Activated T-helper 1 cell treated with anti-CD3 and anti-CD28 coated beads, Interleukin-12 subunit alpha, Interleukin-12 subunit beta, Interleukin-2, Interleukin-4 antibody, amounts not matched to agents 30 ng/mL and 10 ng/mL and 1 ng/mL, durations not matched to agents 14 hours and 24 hours and 36 hours (primary cell): ENCODE data around the gene CIAO2A. TPM values are rescaled to one million over a fixed set of nuclear protein-coding genes. Genes with fewer than 3 reads are reported as not detected.
A peak's percentile ranks its signal among the peaks of the same experiment; 100 is the strongest.
"Not testable (repeated sequence)": the region's sequence is repeated elsewhere in the genome, so short reads cannot be mapped to it uniquely, and the experiment has no call there.

ENCODE experiments used
- DNase-seq: peaks from one replicate; pipeline ENCODE4 v3.0.0; 2021; ENCODE audit warnings: low spot score
- H3K27ac Mint-ChIP-seq: one replicate; pipeline ENCODE4 v1.8.0; 2021; ENCODE audit warnings: mild to moderate bottlenecking, mixed read lengths
- H3K27me3 Mint-ChIP-seq: one replicate; pipeline ENCODE4 v1.8.0; 2022; ENCODE audit warnings: mild to moderate bottlenecking, moderate library complexity, mixed read lengths; ENCODE audit not compliant: insufficient read depth
- H3K36me3 Mint-ChIP-seq: one replicate; pipeline ENCODE4 v1.8.0; 2021; ENCODE audit warnings: low read depth, mixed read lengths
- H3K4me1 Mint-ChIP-seq: one replicate; pipeline ENCODE4 v1.8.0; 2021; ENCODE audit warnings: low read depth, mixed read lengths
- H3K4me3 Mint-ChIP-seq: one replicate; pipeline ENCODE4 v1.8.0; 2021; ENCODE audit warnings: mild to moderate bottlenecking, moderate library complexity, mixed read lengths
- H3K9me3 Mint-ChIP-seq: one replicate; pipeline ENCODE4 v1.8.0; 2021; ENCODE audit warnings: mixed read lengths
- intact Hi-C: fragments of 100-400 bp; cut with micrococcal nuclease; formaldehyde crosslinking; loops from one replicate; pipeline ENCODE4 v1.15.1; 2024
- total RNA-seq: library from RNA; stranded (reverse); gene quantifications from 2 replicates; pipeline ENCODE4 v1.2.3, GENCODE V29; 2022

The CIAO2A gene
- total RNA-seq, 1 donor from 2014 or later, result 70.1 TPM

DNA sequence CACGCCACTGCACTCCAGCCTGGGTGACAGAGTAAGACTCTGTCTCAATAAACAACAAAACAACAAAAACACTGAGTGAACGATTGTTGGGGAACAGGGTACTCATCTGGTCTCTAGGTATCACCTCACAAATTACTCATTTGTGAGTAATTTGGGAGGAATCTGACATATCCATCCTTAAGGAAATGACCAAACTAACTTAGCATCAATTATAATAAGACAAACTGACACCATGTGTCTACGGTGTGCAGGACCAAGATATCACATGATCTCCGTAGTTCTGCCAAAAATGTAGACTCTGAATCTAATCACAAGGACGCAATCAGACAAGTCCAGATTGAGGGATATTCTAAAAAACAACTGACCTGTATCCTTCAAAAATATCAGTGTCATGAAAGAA, 35.4 kb downstream of the CIAO2A start:
- Mint-ChIP-seq H3K4me3 (no peak overlapping the region), H3K27me3 (peaks cover 10% of the 10 kb centered on the region), H3K9me3 (no peaks in the 10 kb centered on the region), H3K36me3 (no peaks in the 10 kb centered on the region), H3K4me1 (no peaks in the 10 kb centered on the region), H3K27ac (no peak overlapping the region)
- intact Hi-C loops, result no loop called here
- DNase-seq, result no peak

DNA sequence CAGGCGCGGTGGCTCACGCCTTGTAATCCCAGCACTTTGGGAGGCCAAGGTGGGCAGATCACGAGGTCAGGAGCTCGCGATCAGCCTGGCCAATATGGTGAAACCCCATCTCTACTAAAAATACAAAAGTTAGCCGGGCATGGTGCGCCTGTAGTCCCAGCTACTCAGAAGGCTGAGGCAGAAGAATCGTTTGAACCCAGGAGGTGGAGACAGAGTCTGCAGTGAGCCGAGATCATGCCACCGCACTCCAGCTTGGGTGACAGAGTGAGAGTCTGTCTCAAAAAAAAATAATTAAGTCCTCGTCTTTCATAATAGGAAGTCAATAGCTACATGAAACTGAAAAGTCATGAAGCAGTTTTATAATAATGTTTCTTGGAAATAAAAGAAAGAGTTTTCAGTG, 40.0 kb downstream of the CIAO2A start:
- H3K27ac Mint-ChIP-seq, DNase-seq, intact Hi-C loops, H3K4me3 Mint-ChIP-seq, H3K36me3 Mint-ChIP-seq, H3K9me3 Mint-ChIP-seq: not testable (repeated sequence)
- Mint-ChIP-seq H3K4me1 (peaks cover 11% of the 10 kb centered on the region), H3K27me3 (peaks cover 14% of the 10 kb centered on the region)

DNA sequence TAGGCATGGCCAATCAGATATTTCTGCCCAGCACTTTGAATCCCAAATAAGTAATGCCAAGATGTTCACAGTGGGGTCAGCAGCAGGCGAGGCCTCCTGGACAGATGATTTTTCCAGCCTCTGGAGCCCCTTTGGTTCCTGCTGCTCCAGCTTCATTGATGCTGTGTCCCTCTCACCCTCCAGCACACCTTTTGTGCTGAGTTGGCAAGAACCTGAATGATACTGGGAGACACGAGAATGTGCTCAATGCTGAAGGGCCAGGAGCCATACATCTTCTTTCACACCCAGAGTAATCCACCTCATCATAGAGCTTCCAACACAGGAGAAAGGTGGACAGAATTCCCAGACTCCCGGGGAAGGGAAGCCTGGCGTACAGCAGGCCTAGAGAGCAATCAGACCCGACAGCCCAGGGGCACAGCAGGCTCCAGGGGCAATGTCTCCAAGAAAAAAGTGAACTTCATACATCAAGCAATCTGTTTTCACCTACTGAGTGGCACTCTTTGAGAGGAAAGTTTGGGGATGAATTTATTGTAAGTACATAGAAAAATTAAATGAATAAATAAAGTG, 40.6 kb downstream of the CIAO2A start:
- Mint-ChIP-seq H3K27ac (no peak overlapping the region), H3K36me3 (no peaks in the 10 kb centered on the region), H3K9me3 (no peaks in the 10 kb centered on the region), H3K4me1 (peaks cover 11% of the 10 kb centered on the region), H3K27me3 (peaks cover 18% of the 10 kb centered on the region), H3K4me3 (no peak overlapping the region)
- intact Hi-C loops, result no loop called here
- DNase-seq, result no peak

DNA sequence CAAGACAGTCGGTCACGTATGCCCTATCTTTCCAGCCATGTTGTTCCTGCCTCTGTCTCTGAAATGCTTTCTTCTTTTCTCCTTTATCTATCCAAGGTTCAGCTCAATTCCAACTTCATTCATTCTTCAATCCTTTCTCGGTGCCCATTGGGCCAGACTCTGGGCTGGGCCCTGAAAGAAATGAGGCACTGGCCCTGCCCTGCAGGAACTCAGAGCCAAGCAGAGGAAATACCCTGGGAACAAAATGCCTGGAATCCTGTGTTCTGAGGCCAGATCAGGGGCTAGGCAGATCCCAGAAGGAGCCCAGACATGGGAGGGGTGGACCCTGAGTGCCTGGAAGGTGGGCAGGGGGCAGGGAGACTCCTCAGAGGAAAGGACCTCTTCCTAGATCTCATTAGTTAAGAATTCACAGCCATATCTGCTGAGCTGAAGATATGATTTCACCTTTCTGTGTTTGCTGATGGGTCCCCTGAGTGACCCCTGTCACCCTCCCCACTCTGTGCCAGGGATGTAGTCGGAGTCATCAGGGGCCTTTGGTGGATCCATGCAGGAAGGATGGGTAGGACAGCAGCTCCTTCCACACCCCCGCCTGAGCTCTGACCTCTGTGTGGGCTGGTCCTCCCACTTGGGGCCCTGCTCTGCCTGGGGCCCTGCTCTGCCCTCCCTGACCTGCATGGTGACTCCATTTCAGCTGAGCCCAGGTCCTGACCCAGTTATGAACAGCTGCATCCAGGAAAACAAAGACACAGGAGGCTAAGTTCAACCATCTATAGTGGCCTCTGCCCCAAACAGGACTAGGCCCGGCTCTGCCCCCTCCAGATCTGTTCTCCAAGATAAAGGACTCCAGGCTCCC, 42.0 kb downstream of the CIAO2A start:
- DNase-seq, result no peak
- H3K4me3 Mint-ChIP-seq, result no peak overlapping the region
- no peak overlapping the region for H3K27ac Mint-ChIP-seq
- peaks cover 24% of the 10 kb centered on the region for H3K27me3 Mint-ChIP-seq
- no peaks in the 10 kb centered on the region for H3K9me3 Mint-ChIP-seq
- H3K4me1 Mint-ChIP-seq, result peaks cover 15% of the 10 kb centered on the region
- intact Hi-C loops, result no loop called here
- no peaks in the 10 kb centered on the region for H3K36me3 Mint-ChIP-seq

DNA sequence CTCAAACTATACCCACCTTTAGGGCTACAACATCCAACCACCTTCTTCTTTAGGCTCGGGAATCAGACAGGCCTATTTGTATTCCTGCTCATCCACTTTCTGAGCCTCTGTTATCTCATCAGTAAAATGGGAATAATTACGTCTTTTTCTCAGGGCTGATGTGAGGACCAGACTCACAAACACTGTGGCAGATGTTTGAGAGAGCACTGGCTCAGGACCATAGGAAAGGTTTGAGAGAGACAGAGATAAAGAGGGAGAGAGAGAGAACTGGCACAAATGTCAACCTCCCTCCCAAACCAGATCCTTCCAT, 42.6 kb downstream of the CIAO2A start:
- no peak for DNase-seq
- H3K27me3 Mint-ChIP-seq, result peaks cover 21% of the 10 kb centered on the region
- no peaks in the 10 kb centered on the region for H3K9me3 Mint-ChIP-seq
- intact Hi-C loops, result no loop called here
- no peak overlapping the region for H3K4me3 Mint-ChIP-seq
- H3K4me1 Mint-ChIP-seq, result peaks cover 17% of the 10 kb centered on the region
- H3K27ac Mint-ChIP-seq, result no peak overlapping the region
- H3K36me3 Mint-ChIP-seq, result no peaks in the 10 kb centered on the region

DNA sequence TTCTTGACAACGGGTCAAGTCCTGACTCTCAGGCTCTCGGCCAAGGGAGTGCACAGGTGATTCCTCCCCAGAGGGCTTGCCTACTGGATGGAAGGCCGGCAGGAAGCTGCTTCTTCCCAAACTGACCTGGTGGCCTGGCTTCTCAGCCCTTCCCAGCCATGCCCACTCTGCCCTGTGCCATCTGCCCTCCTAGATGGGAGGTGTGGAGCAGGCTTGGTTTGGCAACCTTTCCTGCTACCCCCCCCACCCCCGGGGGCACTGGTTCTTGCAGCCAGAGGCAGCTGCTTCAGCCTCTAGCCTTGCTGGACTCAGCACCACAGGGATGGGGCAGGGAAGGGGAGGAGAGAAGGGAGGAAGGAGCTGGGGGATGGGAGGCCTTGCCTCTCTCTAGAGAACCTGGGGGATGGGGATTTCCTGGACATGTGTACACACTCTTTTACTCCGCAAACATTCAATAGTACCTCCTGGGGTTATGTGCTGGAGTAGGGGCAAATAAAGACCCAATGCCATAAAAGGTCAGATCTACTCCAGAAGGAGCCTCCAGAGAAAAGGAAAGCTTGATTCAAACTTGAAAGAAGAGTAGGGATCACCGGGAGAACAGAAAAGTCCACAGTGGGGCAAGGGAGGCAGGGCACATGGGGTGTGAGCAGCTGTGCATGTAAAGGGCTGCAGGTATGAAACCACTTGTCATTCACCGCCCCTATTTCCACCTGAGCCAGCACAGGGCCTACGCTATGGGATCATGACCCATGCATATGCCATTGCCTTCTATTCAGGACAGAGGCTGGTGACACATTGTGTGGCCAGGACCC, 43.2 kb downstream of the CIAO2A start:
- peak overlapping the region; percentile 5 for H3K27ac Mint-ChIP-seq
- no peak overlapping the region for H3K4me3 Mint-ChIP-seq
- peaks cover 18% of the 10 kb centered on the region for H3K4me1 Mint-ChIP-seq
- no peaks in the 10 kb centered on the region for H3K9me3 Mint-ChIP-seq
- no peaks in the 10 kb centered on the region for H3K36me3 Mint-ChIP-seq
- intact Hi-C loops, result no loop called here
- no peak for DNase-seq
- H3K27me3 Mint-ChIP-seq, result peaks cover 19% of the 10 kb centered on the region

DNA sequence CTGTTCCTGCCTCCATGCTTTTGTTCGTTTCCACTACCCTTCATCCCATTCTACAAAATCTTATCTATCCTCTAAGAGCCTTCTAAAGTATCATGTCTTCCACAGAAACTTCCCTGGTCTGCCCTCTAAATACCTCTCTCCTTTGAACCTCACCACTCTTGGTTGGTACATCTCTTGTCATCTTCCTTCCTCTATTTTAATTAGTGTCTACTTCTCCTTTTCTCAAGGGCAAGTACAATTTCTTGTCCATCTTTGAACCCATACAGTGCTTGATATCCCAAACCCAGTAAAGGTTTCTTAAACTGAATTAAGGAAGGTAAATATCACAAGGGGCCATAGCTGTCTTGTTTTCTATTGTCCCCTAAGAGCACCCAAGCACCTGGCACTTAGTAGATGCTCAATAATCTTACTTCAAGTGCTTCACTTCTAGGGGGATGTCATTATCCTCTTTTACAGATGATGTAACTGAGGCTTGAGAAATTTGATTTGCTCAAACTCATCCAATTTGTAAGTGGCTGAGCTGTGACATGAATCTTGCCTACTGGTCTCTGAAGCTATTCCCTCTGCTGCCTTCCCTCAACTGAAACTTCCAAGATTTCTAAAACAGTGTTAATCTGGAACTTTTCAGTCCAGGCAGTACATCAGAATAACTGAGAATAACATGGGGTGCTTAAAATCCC, 44.7 kb downstream of the CIAO2A start:
- H3K4me1 Mint-ChIP-seq, result peaks cover 32% of the 10 kb centered on the region
- intact Hi-C loops, result loop anchor here (5.0 kb wide), 1 partner anchor 102 kb away; no protein-coding TSS in a partner anchor
- H3K27ac Mint-ChIP-seq, result no peak overlapping the region
- H3K4me3 Mint-ChIP-seq, result no peak overlapping the region
- H3K36me3 Mint-ChIP-seq, result no peaks in the 10 kb centered on the region
- H3K9me3 Mint-ChIP-seq, result no peaks in the 10 kb centered on the region
- H3K27me3 Mint-ChIP-seq, result peaks cover 24% of the 10 kb centered on the region
- DNase-seq, result no peak

DNA sequence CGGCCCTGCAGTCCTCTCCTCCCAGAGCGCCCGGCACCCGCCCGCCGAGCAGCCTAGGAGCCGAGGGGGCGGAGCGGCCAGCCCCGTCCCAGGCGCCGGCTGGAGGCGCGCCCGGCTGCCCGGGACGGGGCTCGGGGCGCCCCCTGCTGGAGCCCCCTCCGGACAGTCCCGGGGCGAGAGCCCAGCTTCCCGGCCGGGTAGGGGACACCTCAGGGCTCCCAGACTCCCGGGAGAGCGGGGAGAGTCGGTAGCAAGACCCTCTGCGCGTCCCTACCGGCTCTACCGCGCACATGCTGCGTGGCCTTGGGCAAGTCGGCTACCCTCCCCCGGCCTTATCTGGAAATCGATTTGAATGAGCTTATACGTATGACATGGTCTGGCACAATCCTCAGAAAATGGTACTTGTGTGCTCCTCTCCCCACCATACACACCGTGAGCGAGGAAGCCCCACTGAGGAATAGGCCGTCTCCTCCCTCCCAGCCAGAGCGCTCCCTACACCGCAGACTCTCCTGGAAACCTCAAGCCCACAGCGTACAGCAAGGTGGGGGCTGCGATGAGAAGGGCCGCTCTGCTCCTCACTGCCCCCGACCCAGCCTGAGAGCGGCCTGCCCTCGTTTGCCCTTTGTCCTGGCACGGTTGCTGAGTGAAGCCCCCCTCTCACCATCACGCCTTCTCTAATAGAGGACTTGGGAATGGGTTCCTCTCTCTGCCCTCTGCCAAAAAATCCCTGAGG, 47.1 kb downstream of the CIAO2A start, which contains the start of gene DAPK2:
TSS of gene DAPK2 (minus strand) at position 65 of the 733 bp plus-strand sequence. CDS start 6,224 bp downstream, outside the sequence.
- Mint-ChIP-seq H3K4me1 (peaks cover 36% of the 10 kb centered on the region), H3K27ac (peak within 1 kb of the TSS; percentile 49)
- intact Hi-C loops, result loop anchor here (1.0 to 5.0 kb wide), 8 partner anchors 35 to 294 kb away; partner anchors contain the start of gene CIAO2A

DNA sequence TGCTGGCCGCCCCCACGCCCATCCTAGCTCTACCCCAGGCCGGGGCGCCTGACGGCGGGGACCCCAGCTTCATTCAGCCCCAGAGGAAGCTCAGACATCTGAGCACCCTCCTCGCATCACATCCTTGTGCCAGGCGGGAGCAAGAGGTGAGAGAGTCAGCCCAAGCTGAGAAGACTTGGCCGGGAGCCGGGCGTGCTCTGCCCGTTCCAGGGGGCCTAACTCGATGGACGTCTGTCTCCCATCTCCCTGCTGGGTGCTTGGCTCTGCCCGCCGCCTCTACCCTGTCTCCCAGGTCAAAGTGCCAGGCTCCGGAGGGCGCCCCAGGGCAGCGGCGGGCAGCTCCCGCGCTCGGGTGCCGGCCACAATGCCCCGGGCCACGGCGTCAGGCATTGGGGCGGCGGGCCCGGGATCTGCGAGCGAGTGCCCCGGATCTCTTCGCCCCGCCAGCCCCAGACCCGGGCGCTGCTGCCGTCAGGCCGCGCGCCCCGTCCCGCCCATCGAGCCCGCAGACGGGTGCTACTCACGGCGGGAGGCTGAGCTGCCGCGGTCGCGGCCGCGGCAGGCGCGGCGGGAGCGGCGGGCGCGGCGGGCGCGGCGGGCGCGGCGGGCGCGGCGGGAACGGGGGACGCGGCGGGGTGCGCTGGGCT, 47.7 kb downstream of the CIAO2A start:
- H3K27ac Mint-ChIP-seq, result no peak overlapping the region
- H3K9me3 Mint-ChIP-seq, result no peaks in the 10 kb centered on the region
- peaks cover 4% of the 10 kb centered on the region for H3K36me3 Mint-ChIP-seq
- peaks cover 26% of the 10 kb centered on the region for H3K27me3 Mint-ChIP-seq
- DNase-seq, result no peak
- peaks cover 36% of the 10 kb centered on the region for H3K4me1 Mint-ChIP-seq
- peak overlapping the region; percentile 75 for H3K4me3 Mint-ChIP-seq
- intact Hi-C loops, result loop anchor here (1.0 to 5.0 kb wide), 8 partner anchors 35 to 294 kb away; partner anchors contain the start of gene CIAO2A

More for the DNA sequence above, 47.1 kb downstream of the CIAO2A start, which contains the start of gene DAPK2:
- peak; percentile 64 for DNase-seq
- Mint-ChIP-seq H3K4me3 (peak within 1 kb of the TSS; percentile 81), H3K36me3 (no peaks in the 10 kb centered on the region), H3K27me3 (peaks cover 26% of the 10 kb centered on the region), H3K9me3 (no peaks in the 10 kb centered on the region)

DNA sequence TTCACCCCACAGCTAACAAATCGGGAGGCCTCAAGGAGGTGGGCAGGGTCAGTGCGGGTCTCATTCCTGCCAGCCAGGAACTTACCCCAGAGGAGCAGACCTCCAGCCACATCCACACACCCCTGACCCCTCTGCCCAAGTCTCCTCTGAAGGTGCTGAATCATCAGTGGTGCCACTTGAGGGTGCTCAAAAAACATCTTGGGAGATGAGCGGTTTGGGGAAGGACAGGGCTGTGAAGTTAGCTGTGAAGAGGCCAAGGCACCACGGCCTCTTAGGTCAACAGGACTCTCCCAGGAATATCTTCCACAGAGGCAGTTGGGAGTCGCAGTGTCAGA, 48.6 kb downstream of the CIAO2A start:
- H3K9me3 Mint-ChIP-seq, result no peaks in the 10 kb centered on the region
- peaks cover 29% of the 10 kb centered on the region for H3K4me1 Mint-ChIP-seq
- peak overlapping the region; percentile 75 for H3K4me3 Mint-ChIP-seq
- DNase-seq, result no peak
- no peak overlapping the region for H3K27ac Mint-ChIP-seq
- peaks cover 4% of the 10 kb centered on the region for H3K36me3 Mint-ChIP-seq
- peaks cover 26% of the 10 kb centered on the region for H3K27me3 Mint-ChIP-seq
- intact Hi-C loops, result loop anchor here (5.0 kb wide), 1 partner anchor 98 kb away; no protein-coding TSS in a partner anchor

DNA sequence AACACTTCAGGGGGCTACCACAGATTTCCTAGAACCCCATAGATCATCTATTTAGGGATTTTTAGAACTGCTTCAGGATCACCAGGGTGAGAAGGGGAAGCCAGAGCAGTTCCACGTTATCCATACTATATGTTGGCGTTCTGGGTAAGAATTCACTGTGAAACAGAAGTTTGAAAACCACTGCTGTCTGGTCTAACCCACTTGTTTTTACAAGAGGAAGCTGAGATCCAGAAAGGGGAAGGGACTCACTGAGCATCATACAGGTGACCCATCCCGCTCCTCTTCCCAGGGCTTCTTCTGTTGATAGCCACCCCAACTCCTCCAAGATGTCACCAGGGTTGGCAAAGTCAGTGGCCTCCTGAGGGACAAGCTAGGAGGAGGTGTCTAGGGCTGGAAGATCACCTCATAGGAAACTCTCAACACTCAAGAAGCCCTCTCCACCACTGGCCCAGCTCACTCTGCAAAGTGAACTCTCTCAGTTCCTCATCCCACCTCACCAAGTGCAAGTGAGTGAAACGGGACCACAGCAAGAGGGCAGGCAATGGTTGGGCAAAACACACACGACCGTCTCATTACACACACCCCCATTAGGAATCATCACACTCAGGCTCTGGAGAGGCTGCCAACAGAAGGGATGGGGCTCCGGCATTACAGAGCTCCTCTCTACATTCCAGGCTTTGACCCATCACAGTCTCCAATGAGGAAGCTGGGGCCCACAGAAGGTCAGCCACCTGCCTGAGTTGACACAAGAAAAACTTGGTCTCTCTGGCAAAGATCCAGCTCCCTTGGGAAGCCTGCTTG, 49.1 kb downstream of the CIAO2A start:
- Mint-ChIP-seq H3K4me1 (peaks cover 29% of the 10 kb centered on the region), H3K4me3 (peak overlapping the region; percentile 75), H3K27me3 (peaks cover 26% of the 10 kb centered on the region), H3K27ac (peak overlapping the region; percentile 4), H3K36me3 (peaks cover 8% of the 10 kb centered on the region), H3K9me3 (no peaks in the 10 kb centered on the region)
- DNase-seq, result no peak
- intact Hi-C loops, result loop anchor here (5.0 kb wide), 1 partner anchor 97 kb away; no protein-coding TSS in a partner anchor
